Left renal cortex interstitium (tissue), 4 donors: ENCODE measurements around the gene GBX1. TPM values are rescaled to one million over a fixed set of nuclear protein-coding genes. Genes with fewer than 3 reads are reported as not detected.

Source experiments
- polyA plus RNA-seq, 4 donors: library from polyadenylated mRNA; unstranded; fragments of 120-200 nt; gene quantifications; one replicate each; pipeline ENCODE4 v1.2.1, GENCODE V29; 2013; ENCODE audit not compliant: insufficient read length in 4 of 4

GBX1 gene
- polyA plus RNA-seq, 4 donors, result 0.17 to 0.33 (median 0.22) TPM; not detected in 1

Other genes with a start within 250 kb of the GBX1 start
- gene KCNH2, start 189.4 kb downstream of the GBX1 start, polyA plus RNA-seq, result 10 to 100 TPM; 15.4 to 23.2 (median 20.1) TPM
- gene NOS3, start 176.7 kb downstream of the GBX1 start, polyA plus RNA-seq, result 10 to 100 TPM in 3 of 4 donors, 1 to 10 TPM in 1; 9.5 to 15.3 (median 12.9) TPM
- gene ATG9B, start 143.2 kb downstream of the GBX1 start, polyA plus RNA-seq, result 1 to 10 TPM; 2.0 to 3.3 (median 2.5) TPM
- gene ABCB8, start 139.2 kb downstream of the GBX1 start, polyA plus RNA-seq, result 10 to 100 TPM; 15.5 to 34.4 (median 27.2) TPM
- gene ASIC3, start 119.2 kb downstream of the GBX1 start, polyA plus RNA-seq, result 1 to 10 TPM in 3 of 4 donors, under 1 TPM in 1; 0.83 to 3.8 (median 2.5) TPM
- 10 to 100 TPM; 16.9 to 20.4 (median 18.7) TPM for gene CDK5, start 109.8 kb downstream of the GBX1 start, polyA plus RNA-seq
- gene SLC4A2, start 108.1 kb downstream of the GBX1 start, polyA plus RNA-seq, result 100 to 1,000 TPM in 3 of 4 donors, 10 to 100 TPM in 1; 68.0 to 137 (median 103) TPM
- gene FASTK, start 86.9 kb downstream of the GBX1 start, polyA plus RNA-seq, result 10 to 100 TPM; 45.1 to 83.4 (median 69.9) TPM
- 10 to 100 TPM; 19.2 to 42.8 (median 37.4) TPM for gene TMUB1, start 84.2 kb downstream of the GBX1 start, polyA plus RNA-seq
- gene AGAP3, start 81.2 kb downstream of the GBX1 start, polyA plus RNA-seq, result 10 to 100 TPM; 54.8 to 92.1 (median 68.4) TPM
- gene ASB10, start 19.6 kb upstream of the GBX1 start, polyA plus RNA-seq, result under 1 TPM in 1 of 4 donors, not detected in 3; 0.12 TPM
- gene H2BK1, start 42.8 kb upstream of the GBX1 start, polyA plus RNA-seq, result not detected
- 10 to 100 TPM; 25.1 to 28.4 (median 26.6) TPM for gene ABCF2, start 59.5 kb upstream of the GBX1 start, polyA plus RNA-seq
- 10 to 100 TPM; 22.2 to 29.9 (median 26.8) TPM for gene CHPF2, start 64.8 kb upstream of the GBX1 start, polyA plus RNA-seq
- 10 to 100 TPM; 60.5 to 90.4 (median 76.0) TPM for gene SMARCD3, start 81.0 kb upstream of the GBX1 start, polyA plus RNA-seq
- 10 to 100 TPM; 73.1 to 88.6 (median 83.1) TPM for gene NUB1, start 174.1 kb upstream of the GBX1 start, polyA plus RNA-seq
- 10 to 100 TPM; 21.3 to 57.5 (median 43.5) TPM for gene WDR86, start 242.3 kb upstream of the GBX1 start, polyA plus RNA-seq